IMR-90 (cell line): Measurements from ENCODE around the gene ARMC5. TPM values are rescaled to one million over a fixed set of nuclear protein-coding genes. Genes with fewer than 3 reads are reported as not detected.

ENCODE experiments used
- ATAC-seq: fragments of 200-7000 bp; cut with Tn5 transposase; 2 replicates; pipeline ENCODE4 v1.9.1; 2020; ENCODE audit warnings: low read depth, mild to moderate bottlenecking, moderate library complexity
- BruUV-seq: library from RNA; stranded (reverse); fragments of 400-500 nt; replicated peaks from 2 replicates; lab custom pipeline; 2021; lab: Mats Ljungman, UMichigan
- CTCF ChIA-PET: fragments of 300-600 bp; formaldehyde crosslinking; extraction: SDS; loops from one replicate; lab custom pipeline; 2021; ENCODE audit warnings: antibody characterized with exemption; lab: Yijun Ruan, JAX
- POLR2A ChIA-PET: fragments of 300-600 bp; sonication (Branson Sonifier 250); formaldehyde crosslinking; loops from one replicate; lab custom pipeline; 2022; ENCODE audit warnings: antibody characterized with exemption; ENCODE audit not compliant: unreplicated experiment; lab: Charles Lee
- DNase-seq: peaks from one replicate; pipeline ENCODE4 v3.0.0; 2013
- H2AFZ ChIP-seq: replicated peaks from 2 replicates; pipeline ENCODE3; 2013; ENCODE audit warnings: low read length, mild to moderate bottlenecking; ENCODE audit not compliant: poor library complexity
- H2AK5ac ChIP-seq: 2 replicates; pipeline ENCODE4 v1.6.1; 2013; ENCODE audit warnings: low read depth, low read length, inconsistent platforms
- H2AK9ac ChIP-seq: replicated peaks from 2 replicates; pipeline ENCODE3; 2013; ENCODE audit warnings: mild to moderate bottlenecking, low read depth, low read length, moderate library complexity; ENCODE audit not compliant: poor library complexity
- H2BK120ac ChIP-seq: 2 replicates; pipeline ENCODE4 v1.6.1; 2013; ENCODE audit warnings: low read depth, low read length, inconsistent platforms
- H2BK15ac ChIP-seq: 3 replicates; pipeline ENCODE4 v1.6.1; 2013; ENCODE audit warnings: low read depth, low read length, inconsistent platforms
- H2BK20ac ChIP-seq: 2 replicates; pipeline ENCODE4 v1.6.1; 2013; ENCODE audit warnings: low read depth, mild to moderate bottlenecking, inconsistent platforms, low read length, moderate library complexity
- H2BK5ac ChIP-seq: 2 replicates; pipeline ENCODE4 v1.6.1; 2013; ENCODE audit warnings: mild to moderate bottlenecking, low read depth, low read length, inconsistent platforms; ENCODE audit not compliant: poor library complexity, severe bottlenecking
- H3K14ac ChIP-seq: replicated peaks from 2 replicates; pipeline ENCODE4 v1.6.1; 2013; ENCODE audit warnings: low read depth, low read length, inconsistent platforms
- H3K18ac ChIP-seq: 2 replicates; pipeline ENCODE4 v1.6.1; 2013; ENCODE audit warnings: low read depth, low read length, control low read depth
- H3K23ac ChIP-seq: 2 replicates; pipeline ENCODE4 v1.6.1; 2013; ENCODE audit warnings: low read depth, low read length, inconsistent platforms
- H3K27ac ChIP-seq: 2 replicates; pipeline ENCODE4 v1.5.1; 2013; ENCODE audit warnings: mild to moderate bottlenecking, control low read depth, low read length; ENCODE audit not compliant: insufficient read depth
- H3K27me3 ChIP-seq: 2 replicates; pipeline ENCODE4 v1.6.1; 2013; ENCODE audit warnings: low read length; ENCODE audit not compliant: control insufficient read depth, insufficient read depth
- H3K36me3 ChIP-seq: 2 replicates; pipeline ENCODE4 v1.6.1; 2013; ENCODE audit warnings: low read length, mixed read lengths; ENCODE audit not compliant: control insufficient read depth, insufficient read depth
- H3K4ac ChIP-seq: 2 replicates; pipeline ENCODE4 v1.6.1; 2013; ENCODE audit warnings: low read depth, low read length, inconsistent platforms
- H3K4me1 ChIP-seq: 2 replicates; pipeline ENCODE4 v1.6.1; 2013; ENCODE audit warnings: low read length, mixed read lengths; ENCODE audit not compliant: control insufficient read depth, insufficient read depth
- H3K4me2 ChIP-seq: 2 replicates; pipeline ENCODE4 v1.6.1; 2013; ENCODE audit warnings: low read depth, mild to moderate bottlenecking, control low read depth, low read length, moderate library complexity
- H3K4me3 ChIP-seq: 2 replicates; pipeline ENCODE4 v1.5.1; 2013; ENCODE audit warnings: low read depth, mild to moderate bottlenecking, control low read depth, low read length, moderate library complexity; ENCODE audit not compliant: insufficient read depth
- H3K56ac ChIP-seq: 2 replicates; pipeline ENCODE4 v1.6.1; 2013; ENCODE audit warnings: low read length, inconsistent platforms; ENCODE audit not compliant: insufficient read depth; ENCODE audit errors: extremely low read depth
- H3K79me1 ChIP-seq, 2 experiments: 2 replicates each; pipeline ENCODE4 v1.6.1; 2013; ENCODE audit warnings: low read length in 2 of 2, inconsistent platforms in 1 of 2, low read depth in 1 of 2
- H3K9ac ChIP-seq: 2 replicates; pipeline ENCODE4 v1.6.1; 2013; ENCODE audit warnings: low read depth, low read length, control low read depth
- H3K9me1 ChIP-seq: 2 replicates; pipeline ENCODE4 v1.6.1; 2013; ENCODE audit warnings: low read length, inconsistent platforms; ENCODE audit not compliant: insufficient read depth
- H3K9me3 ChIP-seq: 2 replicates; pipeline ENCODE4 v1.6.1; 2013; ENCODE audit warnings: low read length; ENCODE audit not compliant: control insufficient read depth, insufficient read depth
- H4K20me1 ChIP-seq: 2 replicates; pipeline ENCODE4 v1.6.1; 2013; ENCODE audit warnings: low read length, inconsistent platforms; ENCODE audit not compliant: insufficient read depth
- H4K5ac ChIP-seq: 2 replicates; pipeline ENCODE4 v1.6.1; 2013; ENCODE audit warnings: mild to moderate bottlenecking, low read depth, low read length, control low read depth
- H4K8ac ChIP-seq, 2 experiments: 2 replicates each; pipeline ENCODE4 v1.6.1; 2013; ENCODE audit warnings: low read depth in 2 of 2, low read length in 2 of 2, control low read depth in 1 of 2, inconsistent platforms in 1 of 2
- H4K91ac ChIP-seq: 2 replicates; pipeline ENCODE4 v1.6.1; 2013; ENCODE audit warnings: low read depth, low read length, inconsistent platforms; ENCODE audit not compliant: insufficient read depth
- BHLHE40 ChIP-seq: fragments of 150-350 bp; IDR thresholded peaks from 2 replicates; pipeline ENCODE4 v1.6.1; 2016; ENCODE audit warnings: mild to moderate bottlenecking, low read depth, low read length
- CEBPB ChIP-seq: IDR thresholded peaks from 2 replicates; pipeline ENCODE4 v1.6.1; 2012; ENCODE audit warnings: low read depth, low read length, improper control_type of control experiment
- CHD1 ChIP-seq: IDR thresholded peaks from 2 replicates; pipeline ENCODE4 v1.6.1; 2012; ENCODE audit warnings: low read depth, low read length, improper control_type of control experiment
- FOS ChIP-seq: fragments of 150-350 bp; IDR thresholded peaks from 2 replicates; pipeline ENCODE4 v1.6.1; 2016; ENCODE audit warnings: low read depth, low read length
- MAFK ChIP-seq: IDR thresholded peaks from 2 replicates; pipeline ENCODE4 v1.6.1; 2012; ENCODE audit warnings: low read depth, low read length, improper control_type of control experiment
- MAZ ChIP-seq: IDR thresholded peaks from 2 replicates; pipeline ENCODE4 v1.6.1; 2012; ENCODE audit warnings: low read depth, mild to moderate bottlenecking, low read length, improper control_type of control experiment, moderate library complexity, borderline replicate concordance
- MXI1 ChIP-seq: IDR thresholded peaks from 2 replicates; pipeline ENCODE4 v1.6.1; 2012; ENCODE audit warnings: low read depth, mild to moderate bottlenecking, low read length, moderate library complexity, borderline replicate concordance
- NFE2L2 ChIP-seq: fragments of 150-350 bp; IDR thresholded peaks from 2 replicates; pipeline ENCODE4 v1.6.1; 2016; ENCODE audit warnings: low read depth, mild to moderate bottlenecking, low read length
- POLR2A ChIP-seq: IDR thresholded peaks from 2 replicates; pipeline ENCODE4 v1.6.1; 2012; ENCODE audit warnings: mild to moderate bottlenecking, low read depth, low read length
- RAD21 ChIP-seq: IDR thresholded peaks from 2 replicates; pipeline ENCODE4 v1.6.1; 2012; ENCODE audit warnings: low read length, improper control_type of control experiment
- SMC3 ChIP-seq: fragments of 150-350 bp; IDR thresholded peaks from 2 replicates; pipeline ENCODE4 v1.6.1; 2016; ENCODE audit warnings: low read depth, mild to moderate bottlenecking, antibody characterized with exemption, low read length, moderate library complexity
- USF2 ChIP-seq: fragments of 150-350 bp; IDR thresholded peaks from 2 replicates; pipeline ENCODE4 v1.6.1; 2017; ENCODE audit warnings: mild to moderate bottlenecking, antibody characterized with exemption, low read length, low read depth
- WGBS, 2 experiments: methylation state at CpG; one replicate each; pipeline versions ENCODE4 v1.1.5 to v1.1.7; 2013; ENCODE audit warnings: missing lambda C conversion rate in 2 of 2; ENCODE audit not compliant: insufficient read length in 1 of 2; ENCODE audit errors: extremely low coverage in 2 of 2; 5-methylcytosine and 5-hydroxymethylcytosine counted together
- dilution Hi-C: fragments of 300-500 bp; cut with HindIII; formaldehyde crosslinking; loops from one replicate; pipeline ENCODE4 v1.14.3; 2018; ENCODE audit warnings: low sequenced_read_pairs; ENCODE audit not compliant: unreplicated experiment
- in situ Hi-C: fragments of 300-500 bp; cut with MboI; formaldehyde crosslinking; loops from 3 replicates; pipeline ENCODE4 v1.14.3; 2019; ENCODE audit warnings: low sequenced_read_pairs, inconsistent platforms, mixed read lengths
- intact Hi-C: fragments of 100-400 bp; cut with micrococcal nuclease; formaldehyde crosslinking; loops from 2 replicates; pipeline ENCODE4 v1.10.0; 2022
- polyA plus RNA-seq, 3 experiments: library from polyadenylated mRNA; depleted of rRNA; stranded (reverse); fragments of >200 nt; gene quantifications; 2 replicates each; pipeline ENCODE4 v1.2.3, GENCODE V29; 2012; ENCODE audit warnings: low replicate concordance in 1 of 3
- total RNA-seq: library from RNA; depleted of rRNA; stranded (reverse); fragments of >200 nt; gene quantifications from 2 replicates; pipeline ENCODE4 v1.2.3, GENCODE V29; 2012
- TF ChIP-seq, protein P1 (sequence below): fragments of 150-350 bp; IDR thresholded peaks from 2 replicates; pipeline ENCODE4 v1.6.1; 2016; ENCODE audit warnings: low read depth, mild to moderate bottlenecking, low read length, moderate library complexity, borderline replicate concordance

Gene ARMC5
- total and polyA plus RNA-seq, 2 of the 4 experiments (the other 2 are of a cell fraction), result 2.3 to 7.5 TPM

DNA sequence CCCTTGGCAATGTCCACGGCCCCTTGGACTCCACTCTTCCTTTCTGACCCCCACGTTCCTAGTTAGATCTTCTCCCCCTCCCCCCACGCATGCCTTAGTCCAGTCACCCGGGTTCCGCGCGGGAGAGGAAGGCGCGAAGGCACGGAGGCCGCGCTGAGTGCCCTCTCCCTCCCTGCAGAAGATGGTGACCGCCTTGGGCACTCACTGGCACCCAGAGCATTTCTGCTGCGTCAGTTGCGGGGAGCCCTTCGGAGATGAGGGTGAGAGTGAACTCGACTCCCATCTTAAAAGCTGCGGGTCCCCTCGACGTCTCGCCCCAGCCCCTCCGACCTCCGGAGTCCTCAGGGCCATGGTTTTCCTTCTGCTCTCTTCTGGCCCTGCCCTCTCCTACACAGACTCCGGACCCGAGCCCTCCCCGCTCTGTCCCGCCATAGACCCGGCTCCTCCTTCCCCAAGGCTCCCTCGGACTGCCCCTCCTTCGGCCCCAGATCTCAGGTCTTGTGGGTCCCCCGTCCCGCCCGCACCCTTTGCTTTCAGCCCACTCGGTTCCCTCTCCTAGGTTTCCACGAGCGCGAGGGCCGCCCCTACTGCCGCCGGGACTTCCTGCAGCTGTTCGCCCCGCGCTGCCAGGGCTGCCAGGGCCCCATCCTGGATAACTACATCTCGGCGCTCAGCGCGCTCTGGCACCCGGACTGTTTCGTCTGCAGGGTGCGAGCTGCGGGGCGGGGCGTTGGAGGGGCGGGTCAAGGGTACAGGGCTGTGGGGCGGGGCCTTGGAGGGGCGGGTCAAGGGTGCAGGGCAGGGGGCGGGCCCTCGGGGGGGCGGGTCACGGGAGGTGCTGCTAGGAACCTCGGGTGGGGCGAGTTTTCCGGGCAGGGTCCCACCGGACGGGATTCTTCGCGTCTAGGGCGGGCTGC is 17.3 kb downstream of the ARMC5 start:
- H4K91ac ChIP-seq, result no peak overlapping the region
- ATAC-seq, result no peak
- WGBS, 2 experiments, result 78% methylated on average over 20 of the region's 68 CpGs; no CpG with 5 or more reads in 1 of the 2 experiments
- no peak overlapping the region for H3K4me3 ChIP-seq
- POLR2A ChIA-PET, result no interaction called here
- no peak overlapping the region for H3K9ac ChIP-seq
- H3K56ac ChIP-seq, result no peak overlapping the region
- no TSS peak for BruUV-seq
- H2BK15ac ChIP-seq, result no peak overlapping the region
- H2BK120ac ChIP-seq, result no peak overlapping the region
- H4K5ac ChIP-seq, result no peak overlapping the region
- peaks cover 21% of the 10 kb centered on the region for H3K9me1 ChIP-seq
- H3K27ac ChIP-seq, result no peak overlapping the region
- H3K4me2 ChIP-seq, result no peak overlapping the region
- H3K18ac ChIP-seq, result no peak overlapping the region
- no peak overlapping the region for H2AFZ ChIP-seq
- in situ Hi-C loops (no loop called here), intact Hi-C loops (no loop called here), dilution Hi-C loops (no loop called here)
- no peak overlapping the region for H3K23ac ChIP-seq
- H2AK9ac ChIP-seq, result no peak overlapping the region
- H3K79me1 ChIP-seq, result peaks cover 16 to 59% of the 10 kb centered on the region in 2 experiments; a peak in 3 of 4 replicates
- H2BK20ac ChIP-seq, result no peak overlapping the region
- no peaks in the 10 kb centered on the region for H3K9me3 ChIP-seq
- no peak overlapping the region for H3K4ac ChIP-seq
- TF ChIP-seq, protein P1, sequence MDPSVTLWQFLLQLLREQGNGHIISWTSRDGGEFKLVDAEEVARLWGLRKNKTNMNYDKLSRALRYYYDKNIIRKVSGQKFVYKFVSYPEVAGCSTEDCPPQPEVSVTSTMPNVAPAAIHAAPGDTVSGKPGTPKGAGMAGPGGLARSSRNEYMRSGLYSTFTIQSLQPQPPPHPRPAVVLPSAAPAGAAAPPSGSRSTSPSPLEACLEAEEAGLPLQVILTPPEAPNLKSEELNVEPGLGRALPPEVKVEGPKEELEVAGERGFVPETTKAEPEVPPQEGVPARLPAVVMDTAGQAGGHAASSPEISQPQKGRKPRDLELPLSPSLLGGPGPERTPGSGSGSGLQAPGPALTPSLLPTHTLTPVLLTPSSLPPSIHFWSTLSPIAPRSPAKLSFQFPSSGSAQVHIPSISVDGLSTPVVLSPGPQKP, result no peak
- TF ChIP-seq NFE2L2 (no peak), CHD1 (no peak), BHLHE40 (no peak), SMC3 (no peak), MAFK (no peak), RAD21 (no peak), MAZ (no peak), USF2 (no peak), POLR2A (no peak), MXI1 (no peak), CEBPB (no peak), FOS (no peak)
- CTCF ChIA-PET, result no interaction called here
- H4K20me1 ChIP-seq, result peaks cover 66% of the 10 kb centered on the region
- no peak overlapping the region for H2AK5ac ChIP-seq
- no peak overlapping the region for H4K8ac ChIP-seq
- H2BK5ac ChIP-seq, result no peak overlapping the region
- DNase-seq, result no peak
- peaks cover 56% of the 10 kb centered on the region for H3K36me3 ChIP-seq
- H3K14ac ChIP-seq, result no peak overlapping the region
- H3K4me1 ChIP-seq, result peaks cover 6% of the 10 kb centered on the region; the same call in 1 of the 2 replicates
- H3K27me3 ChIP-seq, result no peaks in the 10 kb centered on the region
